ENCODE data around the gene RFPL4A.

DNA sequence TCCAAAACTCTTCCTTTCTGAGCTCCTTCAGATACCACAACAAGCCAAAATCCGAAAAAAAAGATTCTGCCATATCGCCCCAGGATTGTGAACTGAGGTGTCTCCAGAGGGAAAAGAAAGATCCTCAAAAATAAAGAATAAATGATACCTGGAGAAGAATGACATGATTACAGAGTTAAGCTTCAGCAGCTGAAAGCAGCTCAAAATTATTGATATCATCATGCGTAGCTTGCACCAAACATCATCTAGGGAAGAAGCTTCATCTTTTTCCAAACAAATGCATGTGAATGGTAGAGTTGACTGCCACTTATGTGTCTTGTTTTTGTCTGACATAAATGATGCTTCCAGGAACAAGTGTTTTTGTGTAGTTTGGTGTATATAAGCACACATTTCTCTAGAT, 20.6 kb upstream of the RFPL4A start, which contains the start of gene NLRP9:
- TF ChIP-seq, protein P1, sequence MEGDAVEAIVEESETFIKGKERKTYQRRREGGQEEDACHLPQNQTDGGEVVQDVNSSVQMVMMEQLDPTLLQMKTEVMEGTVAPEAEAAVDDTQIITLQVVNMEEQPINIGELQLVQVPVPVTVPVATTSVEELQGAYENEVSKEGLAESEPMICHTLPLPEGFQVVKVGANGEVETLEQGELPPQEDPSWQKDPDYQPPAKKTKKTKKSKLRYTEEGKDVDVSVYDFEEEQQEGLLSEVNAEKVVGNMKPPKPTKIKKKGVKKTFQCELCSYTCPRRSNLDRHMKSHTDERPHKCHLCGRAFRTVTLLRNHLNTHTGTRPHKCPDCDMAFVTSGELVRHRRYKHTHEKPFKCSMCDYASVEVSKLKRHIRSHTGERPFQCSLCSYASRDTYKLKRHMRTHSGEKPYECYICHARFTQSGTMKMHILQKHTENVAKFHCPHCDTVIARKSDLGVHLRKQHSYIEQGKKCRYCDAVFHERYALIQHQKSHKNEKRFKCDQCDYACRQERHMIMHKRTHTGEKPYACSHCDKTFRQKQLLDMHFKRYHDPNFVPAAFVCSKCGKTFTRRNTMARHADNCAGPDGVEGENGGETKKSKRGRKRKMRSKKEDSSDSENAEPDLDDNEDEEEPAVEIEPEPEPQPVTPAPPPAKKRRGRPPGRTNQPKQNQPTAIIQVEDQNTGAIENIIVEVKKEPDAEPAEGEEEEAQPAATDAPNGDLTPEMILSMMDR (IDR thresholded peaks at IDR 0.05; ENCODE audit: insufficient read depth, low read length): no peak
- TF ChIP-seq POLR2AphosphoS5 (IDR thresholded peaks at IDR 0.05; ENCODE audit: low read depth): no peak
- TF ChIP-seq, protein P2, sequence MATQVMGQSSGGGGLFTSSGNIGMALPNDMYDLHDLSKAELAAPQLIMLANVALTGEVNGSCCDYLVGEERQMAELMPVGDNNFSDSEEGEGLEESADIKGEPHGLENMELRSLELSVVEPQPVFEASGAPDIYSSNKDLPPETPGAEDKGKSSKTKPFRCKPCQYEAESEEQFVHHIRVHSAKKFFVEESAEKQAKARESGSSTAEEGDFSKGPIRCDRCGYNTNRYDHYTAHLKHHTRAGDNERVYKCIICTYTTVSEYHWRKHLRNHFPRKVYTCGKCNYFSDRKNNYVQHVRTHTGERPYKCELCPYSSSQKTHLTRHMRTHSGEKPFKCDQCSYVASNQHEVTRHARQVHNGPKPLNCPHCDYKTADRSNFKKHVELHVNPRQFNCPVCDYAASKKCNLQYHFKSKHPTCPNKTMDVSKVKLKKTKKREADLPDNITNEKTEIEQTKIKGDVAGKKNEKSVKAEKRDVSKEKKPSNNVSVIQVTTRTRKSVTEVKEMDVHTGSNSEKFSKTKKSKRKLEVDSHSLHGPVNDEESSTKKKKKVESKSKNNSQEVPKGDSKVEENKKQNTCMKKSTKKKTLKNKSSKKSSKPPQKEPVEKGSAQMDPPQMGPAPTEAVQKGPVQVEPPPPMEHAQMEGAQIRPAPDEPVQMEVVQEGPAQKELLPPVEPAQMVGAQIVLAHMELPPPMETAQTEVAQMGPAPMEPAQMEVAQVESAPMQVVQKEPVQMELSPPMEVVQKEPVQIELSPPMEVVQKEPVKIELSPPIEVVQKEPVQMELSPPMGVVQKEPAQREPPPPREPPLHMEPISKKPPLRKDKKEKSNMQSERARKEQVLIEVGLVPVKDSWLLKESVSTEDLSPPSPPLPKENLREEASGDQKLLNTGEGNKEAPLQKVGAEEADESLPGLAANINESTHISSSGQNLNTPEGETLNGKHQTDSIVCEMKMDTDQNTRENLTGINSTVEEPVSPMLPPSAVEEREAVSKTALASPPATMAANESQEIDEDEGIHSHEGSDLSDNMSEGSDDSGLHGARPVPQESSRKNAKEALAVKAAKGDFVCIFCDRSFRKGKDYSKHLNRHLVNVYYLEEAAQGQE (IDR thresholded peaks at IDR 0.05; ENCODE audit: insufficient replicate concordance, low read depth): no peak

Data from HL-60 (cell line).